WTC11 (cell line): Measurements from ENCODE around the gene CNST.

Source experiments
- CTCF ChIP-seq: fragments of 200-600 bp; IDR thresholded peaks from 2 replicates; pipeline ENCODE4 v1.8.0; 2022; ENCODE audit warnings: antibody characterized with exemption
- FOXK1 ChIP-seq: sonication (generic); formaldehyde crosslinking; IDR thresholded peaks from 2 replicates; pipeline ENCODE4 v1.8.0; 2022; ENCODE audit warnings: mild to moderate bottlenecking, moderate library complexity, missing genetic modification reagents

DNA sequence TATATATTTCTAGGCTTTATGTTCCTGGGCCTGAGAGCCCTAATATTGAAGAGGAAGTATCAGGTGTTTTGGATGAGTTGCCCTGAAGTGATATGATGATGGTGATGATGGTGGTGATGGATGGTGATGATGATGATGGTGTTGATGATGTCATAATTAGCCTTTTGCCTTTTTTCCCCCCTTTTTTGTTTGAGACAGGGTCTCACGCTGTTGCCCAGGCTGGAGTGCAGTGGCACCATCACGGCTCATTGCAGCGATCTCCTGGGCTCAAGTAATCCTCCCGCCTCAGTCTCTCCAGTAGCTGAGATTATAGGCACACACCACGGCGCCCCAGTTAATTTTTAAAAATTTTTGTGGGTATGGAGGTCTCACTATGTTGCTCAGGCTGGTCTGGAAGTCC lies 76.5 kb downstream of the CNST start:
- TF ChIP-seq FOXK1 (no peak), CTCF (no peak)
